D721Med (cell line): ENCODE data around the gene PPOX.

Source experiments
- DNase-seq: peaks from one replicate; pipeline ENCODE4 v3.0.0; 2011; ENCODE audit warnings: low spot score; ENCODE audit not compliant: insufficient read length
- FAIRE-seq: peaks from 2 replicates; lab custom pipeline; 2011; peaks lifted over from hg19 to GRCh38; lab: Jason Lieb, UNC
- TF ChIP-seq, protein P1 (sequence below): IDR thresholded peaks from 2 replicates; pipeline ENCODE4 v1.5.1; 2012; ENCODE audit warnings: mild to moderate bottlenecking, control low read depth; ENCODE audit not compliant: insufficient read depth; ENCODE audit errors: missing control alignments

PPOX gene

DNA sequence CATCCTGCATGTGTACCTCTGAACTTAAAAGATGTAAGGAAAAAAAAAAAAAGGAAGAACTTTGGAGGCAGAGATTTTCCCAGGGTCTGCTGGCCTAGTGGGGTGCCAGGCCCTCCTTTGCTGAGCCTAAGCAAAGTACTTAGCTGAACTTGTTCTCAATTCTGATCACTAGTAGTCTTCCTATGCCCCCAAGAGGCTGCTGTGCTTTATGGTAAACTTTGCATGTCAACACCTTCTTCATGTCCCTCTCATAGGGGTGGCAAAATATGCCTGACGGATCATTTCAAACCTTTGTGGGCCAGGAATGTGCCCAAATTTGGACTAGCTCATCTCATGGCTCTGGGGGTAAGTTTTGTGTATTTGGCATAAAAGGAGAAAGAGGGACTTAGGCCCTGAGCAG lies 8.4 kb upstream of the PPOX start:
- FAIRE-seq = no peak
- TF ChIP-seq, protein P1, sequence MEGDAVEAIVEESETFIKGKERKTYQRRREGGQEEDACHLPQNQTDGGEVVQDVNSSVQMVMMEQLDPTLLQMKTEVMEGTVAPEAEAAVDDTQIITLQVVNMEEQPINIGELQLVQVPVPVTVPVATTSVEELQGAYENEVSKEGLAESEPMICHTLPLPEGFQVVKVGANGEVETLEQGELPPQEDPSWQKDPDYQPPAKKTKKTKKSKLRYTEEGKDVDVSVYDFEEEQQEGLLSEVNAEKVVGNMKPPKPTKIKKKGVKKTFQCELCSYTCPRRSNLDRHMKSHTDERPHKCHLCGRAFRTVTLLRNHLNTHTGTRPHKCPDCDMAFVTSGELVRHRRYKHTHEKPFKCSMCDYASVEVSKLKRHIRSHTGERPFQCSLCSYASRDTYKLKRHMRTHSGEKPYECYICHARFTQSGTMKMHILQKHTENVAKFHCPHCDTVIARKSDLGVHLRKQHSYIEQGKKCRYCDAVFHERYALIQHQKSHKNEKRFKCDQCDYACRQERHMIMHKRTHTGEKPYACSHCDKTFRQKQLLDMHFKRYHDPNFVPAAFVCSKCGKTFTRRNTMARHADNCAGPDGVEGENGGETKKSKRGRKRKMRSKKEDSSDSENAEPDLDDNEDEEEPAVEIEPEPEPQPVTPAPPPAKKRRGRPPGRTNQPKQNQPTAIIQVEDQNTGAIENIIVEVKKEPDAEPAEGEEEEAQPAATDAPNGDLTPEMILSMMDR = no peak
- DNase-seq = no peak

DNA sequence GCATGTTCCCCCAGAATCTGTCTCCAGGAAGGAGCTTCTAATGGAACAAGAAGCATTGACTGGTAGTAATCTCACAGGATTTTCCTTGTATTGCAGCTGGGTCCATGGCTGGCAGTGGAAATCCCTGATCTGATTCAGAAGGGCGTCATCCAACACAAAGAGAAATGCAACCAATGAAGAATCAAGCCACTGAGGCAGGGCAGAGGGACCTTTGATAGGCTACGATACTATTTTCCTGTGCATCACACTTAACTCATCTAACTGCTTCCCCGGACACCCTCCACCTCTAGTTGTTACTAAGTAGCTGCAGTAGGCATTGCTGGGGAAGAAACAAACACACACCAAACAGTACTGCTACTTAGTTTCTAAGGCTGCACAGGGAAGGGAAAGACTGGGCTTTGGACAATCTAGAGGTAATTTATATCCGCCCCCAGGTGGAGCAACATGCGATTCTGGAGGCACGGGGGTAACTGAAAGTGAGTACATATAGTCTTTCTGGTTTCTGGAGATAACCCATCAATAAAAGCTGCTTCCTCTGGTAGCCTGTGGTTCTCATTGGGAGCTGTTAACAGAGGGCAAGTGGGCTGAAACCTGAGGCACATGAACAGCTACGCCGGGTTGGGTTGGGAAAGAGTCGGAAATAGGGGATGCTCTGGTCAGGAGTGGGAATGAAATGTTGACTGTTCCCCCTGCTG lies 7.8 kb upstream of the PPOX start:
- no peak for DNase-seq
- FAIRE-seq = no peak
- TF ChIP-seq, protein P1 = no peak

DNA sequence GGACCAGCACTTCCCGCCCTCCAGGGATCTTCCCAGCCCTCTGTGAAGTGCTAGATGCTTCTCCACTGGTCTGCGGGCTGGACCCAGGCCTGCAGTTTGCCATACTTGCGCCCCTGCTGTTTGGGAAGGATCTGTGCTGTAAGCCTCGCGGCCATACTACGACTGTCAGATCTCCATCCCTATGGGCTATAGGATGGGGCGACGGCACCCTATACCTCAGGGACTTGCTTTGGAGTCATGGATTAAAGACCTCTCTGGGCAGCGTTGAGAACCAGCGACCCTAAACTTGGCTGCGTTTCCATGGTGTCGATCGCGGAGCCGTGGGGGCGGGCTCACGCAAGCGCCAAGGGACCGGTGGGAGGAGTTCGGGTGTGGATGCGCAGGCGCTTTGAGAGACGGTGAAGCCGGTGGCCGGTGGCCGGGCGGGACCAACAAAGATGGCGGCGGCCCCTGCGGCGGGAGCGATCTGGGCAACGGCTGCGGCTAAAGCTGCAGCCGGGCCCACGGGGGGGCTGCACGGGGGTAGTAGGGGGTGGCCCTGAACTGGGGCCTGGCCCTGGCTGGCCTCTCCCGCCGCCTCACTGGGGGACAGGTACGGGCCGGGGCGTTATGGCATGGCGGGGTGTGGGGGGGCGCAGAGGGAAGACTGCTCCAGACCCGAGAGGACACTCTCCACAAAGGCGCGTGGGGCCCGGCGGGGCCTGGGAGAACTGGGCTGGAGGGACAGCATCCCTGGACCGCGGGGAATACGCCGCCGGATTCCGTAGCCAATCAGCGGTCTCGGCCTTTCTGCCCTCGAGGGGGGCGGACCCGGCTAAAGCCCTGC lies 6.9 kb upstream of the PPOX start, which contains the start of gene USP21:
USP21 (plus strand) TSS at position 414 of the 826 bp plus-strand sequence. CDS start 1,141 bp downstream, outside the sequence.
- TF ChIP-seq, protein P1 = no peak
- DNase-seq (peak; percentile 100), FAIRE-seq (no peak)

DNA sequence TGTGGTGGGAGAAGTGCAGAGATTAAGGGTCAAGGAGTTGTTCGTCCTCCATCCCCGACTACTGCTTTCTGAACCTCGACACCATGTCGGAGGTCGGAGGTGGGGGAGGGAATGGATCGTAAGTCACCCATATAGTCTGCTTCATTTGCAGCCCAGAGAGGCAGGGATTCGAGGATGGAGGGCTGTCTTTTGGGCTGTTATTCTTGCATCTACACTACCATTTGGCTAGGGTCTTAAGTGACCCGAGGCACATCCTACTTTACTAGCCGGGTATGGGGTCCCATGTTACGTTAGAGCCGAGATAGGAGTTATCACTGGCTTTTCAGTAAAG lies 6.3 kb upstream of the PPOX start:
- FAIRE-seq (no peak), DNase-seq (no peak)
- TF ChIP-seq, protein P1 = no peak

DNA sequence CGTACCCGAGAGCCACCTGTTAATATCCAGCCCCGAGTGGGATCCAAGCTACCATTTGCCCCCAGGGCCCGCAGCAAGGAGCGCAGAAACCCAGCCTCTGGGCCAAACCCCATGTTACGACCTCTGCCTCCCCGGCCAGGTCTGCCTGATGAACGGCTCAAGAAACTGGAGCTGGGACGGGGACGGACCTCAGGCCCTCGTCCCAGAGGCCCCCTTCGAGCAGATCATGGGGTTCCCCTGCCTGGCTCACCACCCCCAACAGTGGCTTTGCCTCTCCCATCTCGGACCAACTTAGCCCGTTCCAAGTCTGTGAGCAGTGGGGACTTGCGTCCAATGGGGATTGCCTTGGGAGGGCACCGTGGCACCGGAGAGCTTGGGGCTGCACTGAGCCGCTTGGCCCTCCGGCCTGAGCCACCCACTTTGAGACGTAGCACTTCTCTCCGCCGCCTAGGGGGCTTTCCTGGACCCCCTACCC lies 5.5 kb upstream of the PPOX start:
- TF ChIP-seq, protein P1 = no peak
- no peak for DNase-seq
- FAIRE-seq = no peak

DNA sequence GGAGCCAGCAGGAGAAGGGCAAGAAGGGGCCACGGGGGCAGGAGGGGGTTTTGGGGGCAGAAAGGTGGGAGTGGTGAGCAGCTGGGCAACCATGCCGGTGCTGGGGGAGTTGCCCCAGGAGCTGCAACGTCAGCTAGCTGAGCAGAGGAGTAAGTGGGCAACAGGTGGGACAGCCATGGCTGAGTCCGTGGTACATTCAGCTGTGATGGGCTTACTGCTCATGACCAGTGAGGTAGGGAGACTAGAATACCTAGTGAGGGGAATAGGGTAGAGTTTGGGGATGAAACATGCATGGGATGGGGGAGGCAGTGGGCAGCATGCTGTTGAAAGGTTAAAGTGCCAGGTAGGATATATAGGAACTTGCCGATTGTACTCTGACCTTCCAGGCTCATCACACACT lies 4.6 kb upstream of the PPOX start:
- no peak for DNase-seq
- TF ChIP-seq, protein P1 = no peak
- FAIRE-seq = no peak

DNA sequence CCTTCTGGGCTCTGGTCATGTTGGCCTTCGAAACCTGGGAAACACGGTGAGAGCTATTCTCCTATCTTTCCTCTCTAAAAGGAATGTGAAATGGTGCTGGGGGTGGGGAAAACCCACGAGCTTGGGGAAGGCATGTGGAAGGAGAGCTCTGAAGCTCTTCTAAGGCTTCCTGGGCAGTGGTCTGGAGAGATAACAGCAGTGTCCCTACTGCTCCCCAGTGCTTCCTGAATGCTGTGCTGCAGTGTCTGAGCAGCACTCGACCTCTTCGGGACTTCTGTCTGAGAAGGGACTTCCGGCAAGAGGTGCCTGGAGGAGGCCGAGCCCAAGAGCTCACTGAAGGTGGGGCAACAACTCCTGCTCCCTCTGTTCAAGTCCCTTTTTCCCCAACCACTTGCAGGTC lies 4.2 kb upstream of the PPOX start:
- FAIRE-seq (no peak), DNase-seq (no peak)
- TF ChIP-seq, protein P1 = no peak
